Activated T-cell treated with anti-CD3 and anti-CD28 coated beads for 4 hours (primary cell): ENCODE data around the gene IFRD1.

ENCODE experiments used
- DNase-seq: peaks from one replicate; pipeline ENCODE4 v3.0.0-alpha.2; 2020

Gene IFRD1

GRCh38 chr7:112521942-112522341, 71.7 kb downstream of the IFRD1 start:
- DNase-seq = no peak

- no peak for DNase-seq
Measured at GRCh38 chr7:112523871-112524270, 73.6 kb downstream of the IFRD1 start.
